OCI-LY3 (cell line): ENCODE measurements around the gene R3HCC1L.

ENCODE experiments used
- H2AFZ ChIP-seq: fragments of 200-600, 300-600 bp; shearing (Covaris generic); 2 replicates; pipeline ENCODE4 v1.6.0; 2014; ENCODE audit warnings: antibody characterized with exemption, low read depth, low read length
- H3K27ac ChIP-seq: fragments of 200-600, 300-600 bp; sonication (generic); 2 replicates; pipeline ENCODE4 v1.5.1; 2014; ENCODE audit warnings: mild to moderate bottlenecking, low read length, moderate library complexity, mixed read lengths
- H3K27me3 ChIP-seq: fragments of 200-600, 300-600 bp; sonication (generic); 2 replicates; pipeline ENCODE4 v1.6.1; 2014; ENCODE audit warnings: low read depth, low read length, mixed read lengths
- H3K36me3 ChIP-seq: fragments of 200-600, 300-600 bp; sonication (generic); replicated peaks from 2 replicates; pipeline ENCODE3; 2014; ENCODE audit warnings: low read depth, low read length, mixed read lengths
- H3K4me1 ChIP-seq: fragments of 300-600, 200-600 bp; sonication (generic); 2 replicates; pipeline ENCODE4 v1.6.1; 2014; ENCODE audit warnings: low read length, mixed read lengths
- H3K4me2 ChIP-seq: fragments of 200-600, 300-600 bp; sonication (generic); 2 replicates; pipeline ENCODE4 v1.6.1; 2014; ENCODE audit warnings: low read length, mixed read lengths
- H3K4me3 ChIP-seq: fragments of 300-600, 200-600 bp; sonication (generic); 2 replicates; pipeline ENCODE4 v1.5.1; 2014; ENCODE audit warnings: antibody characterized with exemption, mild to moderate bottlenecking, low read length, moderate library complexity
- H3K79me2 ChIP-seq: fragments of 300-600, 200-600 bp; shearing (Covaris generic); 2 replicates; pipeline ENCODE4 v1.6.1; 2014; ENCODE audit warnings: mild to moderate bottlenecking, low read length, mixed read lengths
- H3K9ac ChIP-seq: fragments of 300-600, 200-600 bp; shearing (Covaris generic); 2 replicates; pipeline ENCODE4 v1.6.0; 2014; ENCODE audit warnings: mild to moderate bottlenecking, low read length, moderate library complexity
- H3K9me3 ChIP-seq: fragments of 200-600, 300-600 bp; shearing (Covaris generic); 2 replicates; pipeline ENCODE4 v1.6.1; 2014; ENCODE audit warnings: low read length, mixed read lengths; ENCODE audit not compliant: insufficient read depth
- H4K20me1 ChIP-seq: fragments of 200-600, 300-600 bp; sonication (generic); 2 replicates; pipeline ENCODE4 v1.6.1; 2016; ENCODE audit warnings: low read length, mixed read lengths; ENCODE audit not compliant: insufficient read depth
- EZH2phosphoT487 ChIP-seq: fragments of 200-600 bp; shearing (Covaris generic); IDR thresholded peaks from 2 replicates; pipeline ENCODE4 v1.6.1; 2018; ENCODE audit warnings: antibody characterized with exemption, mixed run types, low read depth
- TF ChIP-seq, protein P1 (sequence below): fragments of 200-600, 300-600 bp; sonication (generic); IDR thresholded peaks from 2 replicates; pipeline ENCODE4 v1.5.1; 2014; ENCODE audit warnings: antibody characterized with exemption, low read length, low read depth

The R3HCC1L gene

GRCh38 chr10:98134431-98135221, at the start of gene R3HCC1L:
TSS of gene R3HCC1L (plus strand) at chr10:98134657. CDS start at chr10:98208115, 73,458 bp downstream.
- no peaks in the 10 kb centered on the region for H3K9me3 ChIP-seq
- H3K4me1 ChIP-seq = peaks cover 30% of the 10 kb centered on the region
- H3K9ac ChIP-seq = peak within 1 kb of the TSS; percentile 99
- H3K4me3 ChIP-seq = peak within 1 kb of the TSS; percentile 100
- H2AFZ ChIP-seq = peak within 1 kb of the TSS; percentile 99
- H4K20me1 ChIP-seq = peaks cover 20% of the 10 kb centered on the region
- no peak for TF ChIP-seq EZH2phosphoT487
- TF ChIP-seq, protein P1, sequence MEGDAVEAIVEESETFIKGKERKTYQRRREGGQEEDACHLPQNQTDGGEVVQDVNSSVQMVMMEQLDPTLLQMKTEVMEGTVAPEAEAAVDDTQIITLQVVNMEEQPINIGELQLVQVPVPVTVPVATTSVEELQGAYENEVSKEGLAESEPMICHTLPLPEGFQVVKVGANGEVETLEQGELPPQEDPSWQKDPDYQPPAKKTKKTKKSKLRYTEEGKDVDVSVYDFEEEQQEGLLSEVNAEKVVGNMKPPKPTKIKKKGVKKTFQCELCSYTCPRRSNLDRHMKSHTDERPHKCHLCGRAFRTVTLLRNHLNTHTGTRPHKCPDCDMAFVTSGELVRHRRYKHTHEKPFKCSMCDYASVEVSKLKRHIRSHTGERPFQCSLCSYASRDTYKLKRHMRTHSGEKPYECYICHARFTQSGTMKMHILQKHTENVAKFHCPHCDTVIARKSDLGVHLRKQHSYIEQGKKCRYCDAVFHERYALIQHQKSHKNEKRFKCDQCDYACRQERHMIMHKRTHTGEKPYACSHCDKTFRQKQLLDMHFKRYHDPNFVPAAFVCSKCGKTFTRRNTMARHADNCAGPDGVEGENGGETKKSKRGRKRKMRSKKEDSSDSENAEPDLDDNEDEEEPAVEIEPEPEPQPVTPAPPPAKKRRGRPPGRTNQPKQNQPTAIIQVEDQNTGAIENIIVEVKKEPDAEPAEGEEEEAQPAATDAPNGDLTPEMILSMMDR = no peak
- peak within 1 kb of the TSS; percentile 99 for H3K4me2 ChIP-seq
- H3K79me2 ChIP-seq = peaks cover 51% of the 10 kb centered on the region
- H3K27me3 ChIP-seq = no peaks in the 10 kb centered on the region
- H3K36me3 ChIP-seq = peaks cover 3% of the 10 kb centered on the region
- peak within 1 kb of the TSS; percentile 98 for H3K27ac ChIP-seq

- H4K20me1 ChIP-seq = no peaks in the 10 kb centered on the region
- no peak overlapping the region for H3K27ac ChIP-seq
- no peak overlapping the region for H3K9ac ChIP-seq
- H3K79me2 ChIP-seq = no peaks in the 10 kb centered on the region
- no peaks in the 10 kb centered on the region for H3K4me1 ChIP-seq
- H3K9me3 ChIP-seq = no peaks in the 10 kb centered on the region
- no peaks in the 10 kb centered on the region for H3K27me3 ChIP-seq
- H2AFZ ChIP-seq = no peak overlapping the region
- no peaks in the 10 kb centered on the region for H3K36me3 ChIP-seq
- H3K4me3 ChIP-seq = no peak overlapping the region
- TF ChIP-seq, protein P1 = no peak
- no peak for TF ChIP-seq EZH2phosphoT487
- no peak overlapping the region for H3K4me2 ChIP-seq
Measured at GRCh38 chr10:98085238-98085637, 49.2 kb upstream of the R3HCC1L start.

GRCh38 chr10:98086837-98087708, 47.4 kb upstream of the R3HCC1L start:
- no peaks in the 10 kb centered on the region for H3K79me2 ChIP-seq
- no peaks in the 10 kb centered on the region for H4K20me1 ChIP-seq
- H3K27me3 ChIP-seq = no peaks in the 10 kb centered on the region
- H3K9ac ChIP-seq = no peak overlapping the region
- no peaks in the 10 kb centered on the region for H3K36me3 ChIP-seq
- H3K4me3 ChIP-seq = no peak overlapping the region
- TF ChIP-seq EZH2phosphoT487 = no peak
- TF ChIP-seq, protein P1 = no peak
- H3K9me3 ChIP-seq = no peaks in the 10 kb centered on the region
- H3K27ac ChIP-seq = no peak overlapping the region
- H3K4me2 ChIP-seq = no peak overlapping the region
- no peak overlapping the region for H2AFZ ChIP-seq
- H3K4me1 ChIP-seq = no peaks in the 10 kb centered on the region
